ENCODE data around the gene PAGR1.
"Not testable (repeated sequence)": the region's sequence is repeated elsewhere in the genome, so short reads cannot be mapped to it uniquely, and the experiment has no call there.

PAGR1 gene

DNA sequence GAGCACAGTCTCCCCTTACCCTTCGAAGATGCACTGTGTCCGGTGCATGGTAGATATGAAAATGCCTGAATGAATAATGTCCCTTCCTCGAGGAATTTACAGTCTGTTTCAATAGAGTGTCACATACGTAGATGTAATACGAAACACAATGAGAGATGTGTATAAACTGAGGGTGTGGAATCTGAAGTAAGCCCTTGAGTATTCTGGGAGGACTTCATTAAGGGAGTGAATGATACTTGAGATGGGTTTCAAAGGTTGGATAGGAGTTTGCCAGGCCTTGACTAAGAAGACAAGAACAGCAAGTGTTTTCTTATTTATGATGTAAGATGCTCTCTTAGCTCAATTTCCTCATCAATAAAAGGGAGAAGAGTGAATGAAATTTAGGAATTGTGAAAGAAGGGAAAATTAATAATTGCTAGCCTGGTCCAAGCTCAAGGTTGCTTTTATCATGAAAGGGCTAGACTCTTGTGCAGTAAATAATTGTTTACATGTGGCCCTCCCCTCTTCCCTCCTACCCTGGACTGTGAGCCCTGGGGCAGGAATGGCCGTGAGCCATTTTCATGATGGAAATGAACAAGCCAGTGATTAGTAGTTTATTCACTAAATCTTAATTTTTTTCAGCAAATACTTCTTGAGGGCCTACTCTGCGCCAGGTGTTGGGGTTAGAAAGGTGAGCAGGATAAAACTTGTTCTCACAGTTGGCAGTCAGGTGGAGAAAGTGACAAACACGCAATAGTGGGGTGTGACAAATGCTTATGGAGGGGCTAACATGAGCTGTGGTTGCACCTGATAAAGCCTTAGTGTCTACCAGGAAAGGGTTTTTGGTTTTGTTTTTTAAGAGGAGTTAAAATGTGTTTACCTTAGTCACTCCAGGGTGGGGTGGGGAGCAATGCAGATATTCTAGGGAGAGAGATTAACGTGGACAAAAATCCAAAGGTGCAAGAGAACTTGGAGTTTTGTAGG is 23.8 kb upstream of the PAGR1 start:
- DNase-seq (ENCODE audit: low read depth): no peak

DNA sequence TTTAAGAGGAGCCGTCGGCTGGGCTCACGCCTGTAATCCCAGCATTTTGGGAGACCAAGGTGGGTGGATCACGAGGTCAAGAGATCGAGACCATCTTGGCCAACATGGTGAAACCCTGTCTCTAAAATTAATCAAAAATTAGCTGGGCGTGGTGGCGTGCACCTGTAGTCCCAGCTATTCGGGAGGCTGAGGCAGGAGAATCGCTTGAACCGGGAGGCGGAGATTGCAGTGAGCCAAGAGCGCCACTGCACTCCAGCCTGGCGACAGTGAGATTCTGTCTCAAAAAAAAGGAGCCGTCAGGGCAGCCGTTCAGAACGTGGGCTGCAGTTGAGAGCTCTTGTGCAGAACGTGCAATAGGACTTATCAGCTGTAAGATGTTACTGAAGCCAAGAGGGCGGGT is 22.8 kb upstream of the PAGR1 start:
- DNase-seq (ENCODE audit: low read depth): not testable (repeated sequence)

DNA sequence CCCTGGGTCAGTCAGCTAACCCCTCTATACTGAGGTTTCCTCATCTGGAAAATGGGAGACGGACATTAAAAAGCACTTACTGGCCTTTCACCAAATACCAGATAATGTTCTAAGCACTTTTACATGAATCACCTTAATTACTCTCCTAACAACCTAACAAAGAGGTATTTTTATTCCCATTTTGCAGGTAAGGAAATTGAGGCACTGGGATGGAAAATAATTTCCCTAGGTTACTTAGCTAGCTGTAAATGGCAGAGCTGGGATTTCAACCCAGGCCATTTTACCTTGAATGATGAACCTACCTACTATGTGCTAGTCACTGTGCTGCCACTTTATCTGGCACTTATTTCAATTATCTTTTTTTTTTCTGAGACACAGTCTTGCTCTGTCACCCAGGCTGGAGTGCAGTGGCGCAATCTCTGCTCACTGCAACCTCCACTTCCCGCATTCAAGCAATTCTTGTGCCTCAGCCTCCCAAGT is 21.7 kb upstream of the PAGR1 start:
- no peak for DNase-seq (ENCODE audit: low read depth)

DNA sequence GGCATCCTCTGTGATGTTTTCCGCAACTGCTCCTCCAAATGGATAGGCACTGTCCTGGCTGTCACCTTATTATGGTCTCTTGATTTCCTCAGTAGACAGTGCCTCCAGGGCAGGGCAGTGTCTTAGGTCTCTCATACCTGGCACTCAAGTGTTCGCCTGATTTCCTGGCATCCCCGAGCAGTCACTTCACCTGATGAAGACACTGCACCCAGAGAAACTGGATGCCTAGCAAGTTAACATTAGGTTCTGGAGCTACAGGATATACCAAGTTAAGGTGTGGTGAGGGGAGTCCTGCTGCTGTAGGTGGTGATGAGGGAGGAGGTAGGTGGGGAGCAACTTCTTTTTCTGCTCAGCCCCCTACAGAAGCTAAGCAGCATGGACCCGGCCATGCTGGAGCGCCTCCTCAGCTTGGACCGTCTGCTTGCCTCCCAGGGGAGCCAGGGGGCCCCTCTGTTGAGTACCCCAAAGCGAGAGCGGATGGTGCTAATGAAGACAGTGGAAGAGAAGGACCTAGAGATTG is 13.5 kb upstream of the PAGR1 start:
- no peak for DNase-seq (ENCODE audit: low read depth)

DNA sequence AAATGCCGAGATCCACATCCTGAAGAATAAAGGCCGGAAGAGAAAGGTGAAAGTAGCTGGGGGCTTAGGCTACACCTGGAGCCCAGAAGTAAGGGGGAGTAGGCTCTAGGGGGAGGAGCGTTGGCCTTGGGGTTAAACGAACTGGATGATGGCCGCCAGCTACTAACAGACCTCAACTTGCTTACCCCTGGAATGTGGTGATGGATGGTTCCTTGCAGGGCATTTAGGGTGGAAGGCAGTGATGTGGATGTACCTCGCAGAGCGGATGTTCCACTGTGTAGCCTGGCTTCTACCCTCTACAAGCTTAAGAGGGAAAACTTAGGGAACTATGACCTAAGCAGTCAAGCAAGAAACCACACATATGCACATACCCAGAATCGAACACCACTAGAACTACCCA is 11.9 kb upstream of the PAGR1 start:
- no peak for DNase-seq (ENCODE audit: low read depth)

DNA sequence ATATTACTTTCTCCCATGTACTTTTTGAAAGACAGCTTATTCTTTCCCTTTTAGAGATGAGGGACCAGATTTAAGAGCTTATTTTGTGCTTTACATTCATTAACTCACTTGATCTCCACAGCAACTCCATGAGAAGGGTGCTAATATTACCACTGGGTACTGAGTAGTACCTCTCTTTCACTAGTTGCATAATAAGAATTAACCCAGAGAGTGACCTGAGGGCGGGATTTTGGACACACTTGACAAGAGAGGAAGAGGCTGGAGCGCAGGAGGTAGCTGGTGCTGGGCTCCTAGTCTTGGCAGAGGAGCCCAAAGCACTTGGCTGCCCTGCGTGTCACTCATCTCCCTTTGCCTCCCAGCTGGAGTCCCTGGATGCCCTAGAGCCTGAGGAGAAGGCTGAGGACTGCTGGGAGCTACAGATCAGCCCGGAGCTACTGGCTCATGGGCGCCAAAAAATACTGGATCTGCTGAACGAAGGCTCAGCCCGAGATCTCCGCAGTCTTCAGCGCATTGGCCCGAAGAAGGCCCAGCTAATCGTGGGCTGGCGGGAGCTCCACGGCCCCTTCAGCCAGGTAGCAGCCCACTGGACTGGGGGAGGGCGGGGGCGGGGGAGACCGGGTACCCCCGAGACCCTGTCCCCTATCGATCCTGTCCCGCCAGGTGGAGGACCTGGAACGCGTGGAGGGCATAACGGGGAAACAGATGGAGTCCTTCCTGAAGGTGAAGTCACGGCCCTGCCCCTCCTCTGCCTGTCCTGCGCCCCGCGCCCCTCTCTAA is 11.3 kb upstream of the PAGR1 start:
- peak; percentile 44 for DNase-seq (ENCODE audit: low read depth)

DNA sequence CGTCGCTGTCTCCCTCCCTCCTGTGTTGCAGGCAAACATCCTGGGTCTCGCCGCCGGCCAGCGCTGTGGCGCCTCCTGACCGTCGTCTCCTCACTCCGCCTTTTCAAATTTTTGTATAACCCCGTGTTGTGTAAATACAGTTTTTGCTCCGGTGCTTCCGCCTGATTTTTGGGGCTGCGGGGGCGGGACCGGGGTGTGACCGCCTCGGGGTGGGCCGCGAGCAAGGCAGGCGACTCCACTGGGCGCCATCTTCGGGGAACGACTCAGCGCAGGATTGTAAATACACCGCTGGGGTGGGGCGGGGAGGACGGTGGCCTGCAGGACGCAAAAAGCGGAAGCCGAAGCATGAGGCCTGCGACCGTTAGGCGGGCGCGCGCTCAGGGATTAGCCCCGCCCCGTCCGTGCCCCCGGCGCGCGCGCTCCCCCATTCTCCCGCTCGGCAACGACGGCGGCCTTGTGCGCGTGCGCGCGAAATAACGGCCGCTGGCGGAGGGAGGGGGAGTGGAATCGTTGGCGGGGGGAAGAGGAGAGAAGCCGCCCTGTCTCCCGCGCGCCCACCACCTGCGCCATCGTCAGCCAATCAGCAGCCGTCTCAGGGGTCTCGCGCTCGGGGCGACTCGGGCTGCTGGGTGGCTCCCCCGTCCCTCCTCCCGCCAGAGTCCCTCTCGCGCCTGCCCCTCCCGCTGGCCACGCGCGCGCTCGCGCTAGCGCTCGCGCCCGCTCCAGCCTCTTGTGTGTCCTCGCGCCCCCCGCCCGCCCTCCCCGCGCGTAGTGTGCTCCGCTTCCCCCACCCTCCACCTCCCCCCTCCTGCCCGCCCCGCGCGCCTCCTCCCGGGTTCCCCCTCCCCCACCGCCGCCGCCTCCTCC is 10.5 kb upstream of the PAGR1 start:
- DNase-seq (ENCODE audit: low read depth): peak; percentile 98

DNA sequence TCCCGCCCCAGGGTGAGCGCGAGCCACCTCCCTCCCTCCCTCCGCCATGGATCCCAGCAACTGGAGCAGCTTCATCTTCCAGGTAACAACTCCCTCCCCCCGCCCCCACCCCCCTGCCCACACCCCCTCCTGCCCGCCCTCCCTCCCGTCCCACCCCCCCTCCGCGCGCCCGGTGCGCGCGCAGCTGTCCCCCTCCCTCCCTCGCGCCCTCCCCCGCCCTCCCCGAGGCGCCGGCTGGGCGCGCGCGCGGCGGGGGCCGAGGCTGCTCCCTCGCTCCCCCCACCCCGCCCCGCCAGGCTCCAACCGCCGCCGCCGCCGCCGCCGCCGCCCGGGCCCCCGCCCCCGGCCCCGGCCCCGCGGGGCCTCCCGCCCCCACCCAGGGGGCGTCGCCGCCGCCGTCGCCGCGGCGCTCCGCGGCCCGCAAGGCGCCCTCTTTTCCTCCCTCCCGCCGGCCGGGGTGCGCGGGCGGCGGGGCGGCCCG is 9.8 kb upstream of the PAGR1 start, which contains the start of gene MAZ:
Gene MAZ (plus strand): TSS at position 431 of the 481 bp plus-strand sequence. CDS start 173 bp downstream, outside the sequence.
- DNase-seq (ENCODE audit: low read depth): peak; percentile 90

DNA sequence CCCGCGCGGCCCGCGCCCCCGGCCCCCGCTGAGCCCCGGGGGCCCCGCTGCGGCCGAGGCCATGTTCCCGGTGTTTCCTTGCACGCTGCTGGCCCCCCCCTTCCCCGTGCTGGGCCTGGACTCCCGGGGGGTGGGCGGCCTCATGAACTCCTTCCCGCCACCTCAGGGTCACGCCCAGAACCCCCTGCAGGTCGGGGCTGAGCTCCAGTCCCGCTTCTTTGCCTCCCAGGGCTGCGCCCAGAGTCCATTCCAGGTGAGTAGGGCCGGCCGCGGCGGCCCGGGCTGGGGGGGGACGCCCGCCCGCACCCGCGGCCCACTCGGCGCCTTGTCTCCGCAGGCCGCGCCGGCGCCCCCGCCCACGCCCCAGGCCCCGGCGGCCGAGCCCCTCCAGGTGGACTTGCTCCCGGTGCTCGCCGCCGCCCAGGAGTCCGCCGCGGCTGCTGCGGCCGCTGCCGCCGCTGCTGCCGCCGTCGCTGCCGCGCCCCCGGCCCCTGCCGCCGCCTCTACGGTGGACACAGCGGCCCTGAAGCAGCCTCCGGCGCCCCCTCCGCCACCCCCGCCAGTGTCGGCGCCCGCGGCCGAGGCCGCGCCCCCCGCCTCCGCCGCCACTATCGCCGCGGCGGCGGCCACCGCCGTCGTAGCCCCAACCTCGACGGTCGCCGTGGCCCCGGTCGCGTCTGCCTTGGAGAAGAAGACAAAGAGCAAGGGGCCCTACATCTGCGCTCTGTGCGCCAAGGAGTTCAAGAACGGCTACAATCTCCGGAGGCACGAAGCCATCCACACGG is 9.1 kb upstream of the PAGR1 start:
- DNase-seq (ENCODE audit: low read depth): peak; percentile 75

DNA sequence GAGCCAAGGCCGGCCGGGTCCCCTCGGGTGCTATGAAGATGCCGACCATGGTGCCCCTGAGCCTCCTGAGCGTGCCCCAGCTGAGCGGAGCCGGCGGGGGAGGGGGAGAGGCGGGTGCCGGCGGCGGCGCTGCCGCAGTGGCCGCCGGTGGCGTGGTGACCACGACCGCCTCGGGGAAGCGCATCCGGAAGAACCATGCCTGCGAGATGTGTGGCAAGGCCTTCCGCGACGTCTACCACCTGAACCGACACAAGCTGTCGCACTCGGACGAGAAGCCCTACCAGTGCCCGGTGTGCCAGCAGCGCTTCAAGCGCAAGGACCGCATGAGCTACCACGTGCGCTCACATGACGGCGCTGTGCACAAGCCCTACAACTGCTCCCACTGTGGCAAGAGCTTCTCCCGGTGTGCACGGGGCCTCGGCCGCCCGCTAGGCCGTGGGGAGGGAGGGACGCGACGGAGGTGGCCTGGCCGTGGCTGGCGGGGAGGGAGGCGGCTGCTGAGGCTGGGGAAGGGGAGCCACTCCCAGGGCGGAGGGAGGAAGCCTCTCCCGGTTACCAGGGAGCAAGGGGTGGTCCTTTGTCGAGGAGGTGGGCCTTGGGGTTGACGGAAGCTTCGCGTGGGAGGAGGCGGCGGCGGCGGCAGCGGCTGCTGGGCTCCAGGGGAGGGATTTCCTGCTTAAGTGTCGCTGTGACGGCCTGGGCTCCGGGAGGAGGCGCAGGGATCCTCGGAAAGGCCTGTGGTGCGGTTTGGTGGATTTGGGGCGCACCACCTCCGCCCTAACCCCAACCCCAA is 8.3 kb upstream of the PAGR1 start:
- peak; percentile 92 for DNase-seq (ENCODE audit: low read depth)

DNA sequence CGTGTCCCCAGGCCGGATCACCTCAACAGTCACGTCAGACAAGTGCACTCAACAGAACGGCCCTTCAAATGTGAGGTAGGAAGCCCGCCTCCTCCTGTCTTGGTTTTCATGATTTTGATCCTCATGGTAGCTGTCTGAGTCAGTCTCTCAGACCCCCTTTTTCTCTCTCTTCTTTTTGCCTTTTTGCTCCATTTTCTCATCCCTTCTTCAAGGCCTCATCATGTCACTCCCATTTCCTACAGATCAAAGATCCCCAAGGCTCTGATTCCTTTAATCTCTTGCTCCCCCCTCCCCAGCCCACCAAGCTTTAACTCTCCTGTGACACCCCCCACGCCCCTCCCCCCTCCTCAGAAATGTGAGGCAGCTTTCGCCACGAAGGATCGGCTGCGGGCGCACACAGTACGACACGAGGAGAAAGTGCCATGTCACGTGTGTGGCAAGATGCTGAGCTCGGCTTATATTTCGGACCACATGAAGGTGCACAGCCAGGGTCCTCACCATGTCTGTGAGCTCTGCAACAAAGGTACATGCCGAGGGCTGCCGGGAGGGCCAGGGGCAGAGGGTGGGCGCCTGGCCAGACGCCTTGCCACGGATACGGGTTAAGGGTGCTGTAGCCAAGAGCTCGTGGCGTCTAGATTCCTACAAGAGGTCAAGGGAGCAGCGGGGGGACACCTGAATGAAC is 7.6 kb upstream of the PAGR1 start:
- DNase-seq (ENCODE audit: low read depth): peak; percentile 16

DNA sequence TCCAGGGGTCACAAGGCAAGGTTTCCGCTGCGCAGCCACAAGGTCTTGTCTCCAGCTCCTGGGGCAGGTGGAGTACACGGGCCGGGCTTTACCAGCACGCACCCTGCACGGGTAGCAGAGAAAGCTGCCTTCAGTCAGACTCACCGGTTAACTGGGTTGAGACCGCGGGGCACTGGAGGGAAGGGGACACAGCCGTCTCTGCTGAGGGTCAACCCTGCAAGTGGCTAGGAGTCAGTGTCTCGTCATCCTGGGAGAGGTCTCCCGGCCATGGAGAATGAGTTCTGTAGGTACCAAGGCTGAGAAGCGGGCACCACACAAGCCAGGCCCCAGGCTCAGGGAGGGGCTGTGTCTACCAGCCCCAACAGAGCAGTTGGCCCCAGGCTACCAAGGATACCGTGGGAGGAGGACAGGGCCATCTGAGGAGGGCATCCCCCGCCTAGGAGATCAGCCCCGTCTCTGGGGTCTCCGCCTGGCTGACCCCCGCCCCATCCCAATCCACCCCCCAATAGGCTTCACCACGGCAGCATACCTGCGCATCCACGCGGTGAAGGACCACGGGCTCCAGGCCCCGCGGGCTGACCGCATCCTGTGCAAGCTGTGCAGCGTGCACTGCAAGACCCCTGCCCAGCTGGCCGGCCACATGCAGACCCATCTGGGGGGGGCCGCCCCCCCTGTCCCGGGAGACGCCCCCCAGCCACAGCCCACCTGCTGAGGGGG is 6.8 kb upstream of the PAGR1 start:
- DNase-seq (ENCODE audit: low read depth): peak; percentile 12

DNA sequence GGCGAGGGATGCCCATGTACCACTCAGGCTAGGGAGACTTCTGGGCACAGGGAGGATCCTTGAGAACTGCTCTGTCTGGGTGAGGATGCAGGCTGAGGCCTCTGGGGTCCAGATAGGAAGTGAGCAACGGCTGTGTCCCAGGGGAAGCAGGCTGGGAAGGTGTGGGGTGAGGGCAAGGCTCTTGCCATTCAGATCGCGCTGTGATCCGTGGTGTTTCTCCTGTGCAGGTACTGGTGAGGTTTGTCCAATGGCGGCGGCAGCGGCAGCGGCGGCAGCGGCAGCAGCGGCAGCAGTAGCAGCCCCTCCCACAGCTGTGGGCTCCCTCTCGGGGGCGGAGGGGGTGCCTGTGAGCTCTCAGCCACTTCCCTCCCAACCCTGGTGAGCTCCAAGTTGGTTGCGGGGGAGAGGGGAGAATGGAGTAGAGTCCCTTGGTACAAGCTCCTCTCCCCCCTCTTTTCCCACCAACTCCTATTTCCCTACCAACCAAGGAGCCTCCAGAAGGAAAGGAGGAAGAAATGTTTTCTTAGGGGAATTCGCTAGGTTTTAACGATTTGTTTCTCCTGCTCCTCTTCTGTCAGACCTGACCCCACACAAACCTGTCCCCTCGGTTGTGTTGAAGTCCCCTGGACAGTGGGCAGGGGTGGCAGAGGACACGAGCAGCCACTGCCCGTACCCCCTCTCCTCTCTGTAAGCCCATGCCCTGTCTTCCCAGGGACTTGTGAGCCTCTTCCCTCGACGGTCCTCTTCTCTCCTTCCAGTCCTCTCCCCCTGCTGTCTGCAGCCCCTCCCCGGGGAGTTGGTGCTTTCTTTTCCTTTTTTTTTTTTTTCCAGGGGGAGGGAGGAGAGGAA is 5.9 kb upstream of the PAGR1 start:
- DNase-seq (ENCODE audit: low read depth): peak; percentile 57

DNA sequence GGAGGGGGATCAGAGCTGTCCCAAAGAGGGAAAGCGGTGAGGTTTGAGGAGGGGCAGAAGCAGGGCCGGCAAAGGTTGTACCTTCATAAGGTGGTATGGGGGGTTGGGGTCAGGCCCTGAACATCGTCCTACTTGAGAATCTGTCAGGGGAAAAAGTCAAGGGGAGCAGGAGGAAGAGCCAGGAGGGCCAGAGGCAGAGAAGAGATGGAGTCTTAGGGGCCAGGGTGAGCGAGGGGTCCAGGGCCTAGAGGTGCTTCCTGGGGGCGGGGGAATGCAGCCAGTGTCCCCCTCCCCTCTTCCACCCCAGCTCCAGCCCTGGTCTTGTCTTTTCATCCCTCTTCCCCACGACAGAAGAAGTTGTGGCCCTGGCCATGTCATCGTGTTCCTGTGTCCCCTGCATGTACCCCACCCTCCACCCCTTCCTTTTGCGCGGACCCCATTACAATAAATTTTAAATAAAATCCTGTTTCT is 5.2 kb upstream of the PAGR1 start:
- DNase-seq (ENCODE audit: low read depth): no peak

DNA sequence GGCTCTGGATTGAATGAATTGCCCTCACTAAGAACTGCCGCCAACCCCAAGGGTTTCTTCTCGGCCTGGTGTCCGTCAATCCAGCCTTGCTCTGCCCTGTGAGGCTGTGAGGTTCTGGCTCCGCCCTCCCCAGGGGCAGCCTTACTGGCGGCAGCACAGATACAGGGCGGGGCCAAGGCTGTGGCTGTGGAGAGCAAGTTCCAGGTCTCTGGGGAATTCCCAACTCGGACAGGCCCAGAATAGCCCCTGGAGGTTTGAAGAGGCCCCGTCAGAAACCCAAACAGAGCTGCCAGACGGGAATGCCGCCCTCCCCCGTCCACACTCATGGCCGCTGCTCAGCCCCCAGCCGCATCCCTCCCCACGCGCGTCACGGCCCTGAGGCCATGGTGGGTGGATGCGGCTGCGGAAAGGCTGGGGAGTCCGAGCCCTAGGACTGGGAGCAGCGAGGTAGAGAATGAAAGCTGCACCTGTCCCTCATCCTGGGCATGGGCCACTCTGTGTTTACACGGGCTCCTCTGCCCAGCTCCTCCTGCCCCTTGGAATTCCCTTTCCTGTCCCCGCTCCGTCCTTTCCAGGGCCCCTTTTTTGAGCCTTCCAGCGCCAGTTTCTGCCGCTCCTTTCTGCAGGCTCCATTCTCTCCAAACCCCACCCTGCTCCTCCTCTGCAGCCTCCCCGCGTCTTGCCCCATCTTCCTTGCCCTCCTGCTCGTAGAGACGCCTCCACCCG is 4.6 kb upstream of the PAGR1 start:
- peak; percentile 98 for DNase-seq (ENCODE audit: low read depth)

DNA sequence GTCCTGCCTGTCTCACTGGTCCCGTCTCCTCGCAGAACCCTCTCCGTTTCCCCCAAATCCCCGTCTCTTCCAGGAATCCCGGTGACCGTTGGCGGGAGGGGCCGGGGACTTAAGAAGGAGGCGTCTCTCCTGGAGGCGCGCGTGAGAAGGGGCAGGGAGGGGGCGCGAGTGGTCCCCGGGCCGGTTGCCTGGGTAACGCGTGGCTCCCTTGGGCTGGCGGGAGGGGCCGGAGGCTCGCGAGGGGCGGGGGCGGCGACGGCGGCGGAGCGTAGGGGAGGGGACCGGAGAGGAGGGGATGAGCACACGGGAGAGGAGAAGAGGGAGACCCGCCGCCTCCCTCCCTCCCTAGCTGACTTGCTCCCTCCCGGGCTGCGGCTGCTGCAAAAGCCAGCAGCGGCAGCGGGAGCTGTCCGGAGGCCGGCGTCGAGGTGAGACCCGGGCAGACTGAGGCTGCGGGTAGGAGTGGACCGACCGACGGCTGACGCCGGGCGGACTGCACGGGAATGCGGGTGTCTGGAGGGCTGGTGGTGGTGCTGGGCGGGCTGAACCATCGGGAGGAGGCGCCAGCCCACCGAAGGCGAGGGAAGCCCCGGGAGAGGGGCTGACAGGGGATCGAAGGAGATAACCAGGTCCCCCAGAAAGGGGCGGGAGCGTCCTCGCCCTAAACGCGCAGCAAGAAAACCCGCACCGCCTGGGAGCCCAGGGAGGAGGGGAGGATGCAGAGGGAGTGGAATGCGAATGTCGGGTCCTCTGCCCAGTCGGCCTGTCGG is 3.9 kb upstream of the PAGR1 start, which contains the start of gene PRRT2:
Gene PRRT2 (plus strand): TSS at position 298 of the 770 bp plus-strand sequence. CDS start 862 bp downstream, outside the sequence.
- DNase-seq (ENCODE audit: low read depth): peak; percentile 61

Data from ELR (cell line).